22Rv1 (cell line): ENCODE data around the gene TMPRSS6.

Experiments used
- ZFX ChIP-seq: fragments of 450-650 bp; IDR thresholded peaks from 2 replicates; pipeline ENCODE4 v1.6.1; 2017; ENCODE audit warnings: antibody characterized with exemption, borderline replicate concordance
- TF ChIP-seq, protein P1 (sequence below): fragments of 450-650 bp; IDR thresholded peaks from 2 replicates; pipeline ENCODE4 v1.5.1; 2017; ENCODE audit warnings: mild to moderate bottlenecking

DNA sequence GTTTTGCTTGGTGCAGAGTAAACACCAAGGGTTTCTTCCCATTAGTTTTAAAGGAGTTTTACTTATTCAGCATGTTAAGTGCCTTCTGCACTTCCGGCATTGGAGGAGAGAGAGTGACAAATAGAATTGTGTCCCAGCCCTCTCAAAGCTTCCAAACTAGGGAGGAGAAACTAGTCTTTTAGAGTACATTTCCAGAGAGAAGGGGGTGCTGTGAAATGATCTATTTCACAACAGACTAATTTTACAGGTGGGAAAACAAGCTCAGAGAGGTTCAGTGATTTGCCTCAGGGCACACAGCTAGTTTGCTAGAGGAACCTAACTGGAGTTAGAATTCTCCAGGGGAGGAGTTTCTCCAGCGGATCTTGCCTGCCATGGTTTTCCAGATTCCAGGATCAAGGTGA, 77.4 kb downstream of the TMPRSS6 start:
- TF ChIP-seq, protein P1, sequence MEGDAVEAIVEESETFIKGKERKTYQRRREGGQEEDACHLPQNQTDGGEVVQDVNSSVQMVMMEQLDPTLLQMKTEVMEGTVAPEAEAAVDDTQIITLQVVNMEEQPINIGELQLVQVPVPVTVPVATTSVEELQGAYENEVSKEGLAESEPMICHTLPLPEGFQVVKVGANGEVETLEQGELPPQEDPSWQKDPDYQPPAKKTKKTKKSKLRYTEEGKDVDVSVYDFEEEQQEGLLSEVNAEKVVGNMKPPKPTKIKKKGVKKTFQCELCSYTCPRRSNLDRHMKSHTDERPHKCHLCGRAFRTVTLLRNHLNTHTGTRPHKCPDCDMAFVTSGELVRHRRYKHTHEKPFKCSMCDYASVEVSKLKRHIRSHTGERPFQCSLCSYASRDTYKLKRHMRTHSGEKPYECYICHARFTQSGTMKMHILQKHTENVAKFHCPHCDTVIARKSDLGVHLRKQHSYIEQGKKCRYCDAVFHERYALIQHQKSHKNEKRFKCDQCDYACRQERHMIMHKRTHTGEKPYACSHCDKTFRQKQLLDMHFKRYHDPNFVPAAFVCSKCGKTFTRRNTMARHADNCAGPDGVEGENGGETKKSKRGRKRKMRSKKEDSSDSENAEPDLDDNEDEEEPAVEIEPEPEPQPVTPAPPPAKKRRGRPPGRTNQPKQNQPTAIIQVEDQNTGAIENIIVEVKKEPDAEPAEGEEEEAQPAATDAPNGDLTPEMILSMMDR = no peak
- TF ChIP-seq ZFX = no peak
